Frontal cortex (tissue), 4 donors: ENCODE data around the gene FOXJ3. TPM values are rescaled to one million over a fixed set of nuclear protein-coding genes. Genes with fewer than 3 reads are reported as not detected.

Experiments used
- DNase-seq, 2 donors: peaks; one replicate each; pipeline ENCODE4 v3.0.0; 2012; ENCODE audit warnings: low spot score in 2 of 2
- FAIRE-seq: peaks from 2 replicates; lab custom pipeline; 2012; peaks lifted over from hg19 to GRCh38; lab: Jason Lieb, UNC
- total RNA-seq: library from RNA; depleted of rRNA; stranded (reverse); fragments of >200 nt; gene quantifications from one replicate; pipeline ENCODE4 v1.2.3, GENCODE V29; 2014
- donor health status: control.
- donor health status: control.
- donor health status: control.

Gene FOXJ3
- total RNA-seq, 1 donor from 2014 or later = 90.5 TPM

GRCh38 chr1:42313970-42314369 lies 21.1 kb downstream of the FOXJ3 start:
- FAIRE-seq (no peak), DNase-seq (no peak)

GRCh38 chr1:42312576-42313212 lies 22.3 kb downstream of the FOXJ3 start:
- DNase-seq (no peak), FAIRE-seq (no peak)

DNA sequence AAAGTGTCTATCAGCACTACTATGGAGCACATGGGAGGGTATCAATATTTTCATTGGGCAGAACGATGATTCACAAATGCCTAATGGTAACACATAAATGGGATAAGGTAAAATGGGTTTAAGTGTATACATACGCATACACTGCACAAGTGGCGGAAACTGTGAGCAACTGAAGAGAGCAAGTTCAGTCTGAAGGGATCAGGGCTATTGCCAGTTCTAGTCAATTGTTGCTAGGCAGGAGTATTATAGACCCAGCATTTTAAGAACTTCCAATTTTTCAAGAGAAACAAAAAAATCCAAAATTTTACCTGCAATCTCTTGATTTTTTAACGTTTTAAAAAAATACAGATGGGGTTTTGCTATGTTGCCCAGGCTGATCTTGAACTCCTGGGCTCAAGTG lies 23.1 kb downstream of the FOXJ3 start:
- FAIRE-seq = no peak
- DNase-seq = no peak

DNA sequence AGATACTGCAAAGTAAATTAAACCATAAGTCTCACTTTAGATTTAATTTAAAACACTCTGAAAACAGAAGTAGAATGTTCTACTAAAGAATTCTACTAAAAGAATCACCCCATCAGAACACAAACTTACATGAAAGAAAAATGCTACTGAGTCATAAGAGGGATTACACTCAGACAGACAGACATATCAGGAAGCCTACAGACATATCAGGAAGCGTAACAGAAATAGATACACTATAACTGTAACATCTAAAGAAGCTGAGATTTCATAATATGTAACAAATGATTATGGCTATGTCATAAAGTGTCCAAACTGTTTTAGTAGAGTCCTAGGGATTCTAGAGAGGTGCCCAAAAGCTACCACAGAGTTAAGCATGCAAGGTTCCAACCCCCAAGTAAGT lies 23.9 kb downstream of the FOXJ3 start:
- no peak for FAIRE-seq
- no peak for DNase-seq

DNA sequence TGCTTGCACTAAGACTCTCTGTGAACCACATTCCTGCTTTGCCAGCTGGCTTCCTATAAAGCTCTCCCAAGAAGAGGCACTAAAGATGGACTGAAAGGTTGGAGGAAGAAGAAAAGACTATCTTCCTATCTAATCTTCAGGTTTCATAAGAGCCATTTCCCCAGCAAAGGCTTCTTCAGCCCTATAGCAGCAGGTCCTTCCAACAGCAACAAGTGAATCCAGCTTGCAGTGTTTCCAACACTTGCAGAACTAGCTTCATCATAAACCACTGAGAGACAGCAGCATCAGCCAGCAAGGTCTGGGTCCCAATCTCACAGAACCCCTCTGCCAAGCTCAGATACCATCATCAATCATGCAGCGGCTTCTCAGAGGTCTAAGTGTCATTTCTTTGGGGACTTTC lies 28.1 kb downstream of the FOXJ3 start:
- FAIRE-seq = no peak
- no peak for DNase-seq

GRCh38 chr1:42305639-42306038 lies 29.4 kb downstream of the FOXJ3 start:
- DNase-seq = no peak
- FAIRE-seq = no peak

DNA sequence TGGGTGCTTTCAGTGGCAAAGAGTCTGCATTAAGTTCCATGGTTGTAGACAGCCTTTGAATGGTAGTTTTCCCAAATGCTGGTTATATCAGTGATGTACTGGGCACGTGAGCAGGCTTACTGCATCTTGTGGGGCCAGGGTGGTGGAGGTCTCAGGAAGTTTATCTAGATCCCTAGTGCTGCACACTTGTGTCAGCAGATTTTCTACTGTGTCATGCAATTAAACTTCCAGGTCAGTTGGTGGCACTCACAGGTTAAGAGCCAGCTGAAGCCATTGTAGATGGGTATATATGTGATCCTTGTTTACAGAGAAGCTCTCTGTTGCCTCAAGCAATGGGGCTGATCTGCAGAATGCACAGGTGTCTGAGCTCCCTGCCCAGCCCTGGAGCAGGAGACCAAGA lies 33.0 kb downstream of the FOXJ3 start:
- FAIRE-seq (no peak), DNase-seq (no peak)

- FAIRE-seq = no peak
- DNase-seq = no peak
Measured at GRCh38 chr1:42298520-42298919, 36.5 kb downstream of the FOXJ3 start.

- FAIRE-seq (no peak), DNase-seq (no peak)
Measured at GRCh38 chr1:42295816-42296215, 39.2 kb downstream of the FOXJ3 start.

DNA sequence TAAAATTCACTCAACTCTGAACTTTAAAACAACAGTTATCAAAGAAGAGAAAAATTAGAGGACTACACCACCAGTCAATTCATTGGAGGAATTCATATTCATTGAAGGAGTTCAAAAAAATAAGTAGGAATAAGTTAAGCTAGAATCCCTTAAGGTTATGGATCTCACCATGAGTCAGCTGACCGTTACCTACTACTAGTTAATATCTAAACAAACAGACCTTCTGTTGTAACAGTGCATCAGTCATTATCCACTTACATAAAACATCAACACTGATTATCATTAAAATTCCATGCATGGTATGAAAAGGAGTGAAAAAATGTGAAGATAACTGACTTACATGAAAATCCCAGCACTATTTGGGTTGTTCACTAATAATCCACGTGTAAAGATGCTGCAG lies 44.9 kb downstream of the FOXJ3 start:
- DNase-seq (no peak), FAIRE-seq (no peak)

- DNase-seq (no peak), FAIRE-seq (no peak)
Measured at GRCh38 chr1:42288311-42288985, 46.6 kb downstream of the FOXJ3 start.

GRCh38 chr1:42282867-42283583 lies 52.0 kb downstream of the FOXJ3 start:
- FAIRE-seq (no peak), DNase-seq (no peak)

- FAIRE-seq (no peak), DNase-seq (no peak)
Measured at GRCh38 chr1:42282024-42282579, 52.9 kb downstream of the FOXJ3 start.

DNA sequence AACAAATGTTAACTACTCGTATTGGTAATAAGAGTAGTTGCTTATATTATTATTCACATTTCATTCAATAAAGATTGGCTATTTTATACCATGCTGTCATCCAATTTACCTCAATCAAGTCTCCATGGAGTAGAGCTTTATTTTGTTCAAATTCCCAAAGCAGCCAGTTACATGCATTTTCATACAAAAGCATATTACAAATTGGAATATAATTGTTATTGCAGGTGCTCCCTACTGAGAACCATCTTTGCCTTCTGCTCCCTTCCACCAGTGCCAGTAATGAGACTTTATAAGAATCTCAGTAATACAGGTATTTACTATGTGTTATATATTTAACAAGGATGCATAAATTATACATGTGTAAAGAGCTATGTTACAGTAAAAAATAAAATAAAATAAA lies 54.2 kb downstream of the FOXJ3 start:
- DNase-seq (no peak), FAIRE-seq (no peak)

DNA sequence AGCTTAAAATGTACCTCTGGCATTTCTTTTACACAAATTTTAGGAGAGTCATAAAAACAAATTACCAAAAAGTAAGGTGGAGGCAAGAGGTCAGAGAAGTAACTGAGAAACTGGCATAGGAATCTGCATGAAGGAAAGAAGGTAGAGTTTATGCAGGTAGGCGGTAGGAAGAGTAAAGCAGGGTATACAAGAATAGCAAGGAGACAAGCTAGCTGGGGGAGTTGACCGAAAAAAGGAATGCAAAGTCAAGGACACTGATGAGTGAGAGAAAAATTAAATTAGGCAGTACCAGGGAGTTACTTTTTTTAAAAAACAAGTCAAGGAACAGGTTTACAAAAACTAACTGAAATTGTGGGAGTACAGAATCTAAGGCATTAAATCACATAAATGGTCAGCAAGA lies 56.0 kb downstream of the FOXJ3 start:
- FAIRE-seq = no peak
- DNase-seq = no peak

DNA sequence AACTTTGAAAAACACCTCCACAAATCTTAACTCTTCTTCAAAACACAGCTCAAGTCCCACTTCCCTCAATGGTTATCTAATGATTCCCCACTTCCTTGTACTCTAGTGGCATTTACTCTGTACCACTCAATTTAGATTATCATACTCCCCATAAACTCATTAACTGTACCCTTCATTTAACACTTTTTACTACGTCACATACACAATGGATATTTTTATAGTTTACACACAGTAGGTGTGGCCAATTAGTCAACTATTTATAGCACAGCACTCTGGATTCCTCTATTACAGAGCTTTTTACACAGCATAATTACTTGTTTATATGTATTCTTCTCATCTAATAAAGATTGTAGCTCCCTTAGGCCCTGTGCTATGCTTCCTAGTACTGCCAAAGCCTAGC lies 62.1 kb downstream of the FOXJ3 start:
- FAIRE-seq (no peak), DNase-seq (no peak)

- DNase-seq (no peak), FAIRE-seq (no peak)
Measured at GRCh38 chr1:42267904-42268303, 67.1 kb downstream of the FOXJ3 start.

GRCh38 chr1:42266253-42267135 lies 68.5 kb downstream of the FOXJ3 start:
- no peak for FAIRE-seq

GRCh38 chr1:42264511-42265190 lies 70.4 kb downstream of the FOXJ3 start:
- no peak for DNase-seq
- no peak for FAIRE-seq

More at GRCh38 chr1:42266253-42267135, 68.5 kb downstream of the FOXJ3 start:
- DNase-seq = no peak
